Neuronal stem cell (in vitro differentiated cells): ENCODE results near the gene ART5.
A peak's percentile ranks its signal among the peaks of the same experiment; 100 is the strongest.

Experiments
- DNase-seq: peaks from one replicate; pipeline ENCODE4 v3.0.0-alpha.2; 2013; ENCODE audit warnings: low spot score
- H2AFZ ChIP-seq: one replicate; pipeline ENCODE4 v1.6.1; 2013; ENCODE audit warnings: mild to moderate bottlenecking, low read length, inconsistent platforms
- H2AK5ac ChIP-seq: 2 replicates; pipeline ENCODE4 v1.6.1; 2013; ENCODE audit warnings: low read depth, mild to moderate bottlenecking, inconsistent platforms, low read length, moderate library complexity, mixed read lengths
- H2BK120ac ChIP-seq: 2 replicates; pipeline ENCODE4 v1.6.1; 2013; ENCODE audit warnings: low read depth, mild to moderate bottlenecking, inconsistent platforms, low read length, moderate library complexity, mixed read lengths
- H2BK12ac ChIP-seq: one replicate; pipeline ENCODE4 v1.6.1; 2013; ENCODE audit warnings: low read length, inconsistent platforms
- H2BK15ac ChIP-seq: 2 replicates; pipeline ENCODE4 v1.6.1; 2013; ENCODE audit warnings: mild to moderate bottlenecking, low read length, inconsistent platforms, mixed read lengths
- H2BK5ac ChIP-seq: one replicate; pipeline ENCODE4 v1.6.1; 2013; ENCODE audit warnings: inconsistent platforms, mild to moderate bottlenecking, low read length, moderate library complexity
- H3K14ac ChIP-seq: one replicate; pipeline ENCODE4 v1.6.1; 2013; ENCODE audit warnings: low read length, inconsistent platforms
- H3K18ac ChIP-seq: 2 replicates; pipeline ENCODE4 v1.6.1; 2013; ENCODE audit warnings: low read length, inconsistent platforms
- H3K23ac ChIP-seq: 2 replicates; pipeline ENCODE4 v1.6.1; 2013; ENCODE audit warnings: low read depth, mild to moderate bottlenecking, mixed read lengths, low read length, inconsistent platforms; ENCODE audit not compliant: poor library complexity
- H3K27ac ChIP-seq: replicated peaks from 3 replicates; pipeline ENCODE4 v1.5.1; 2013; ENCODE audit warnings: low read length, inconsistent platforms
- H3K27me3 ChIP-seq, 3 experiments: 2 replicates each; pipeline ENCODE4 v1.6.1; 2013; ENCODE audit warnings: low read length in 3 of 3, mild to moderate bottlenecking in 2 of 3, inconsistent platforms in 1 of 3, low read depth in 1 of 3, mixed read lengths in 1 of 3, moderate library complexity in 1 of 3; ENCODE audit not compliant: control insufficient read depth in 3 of 3, insufficient read depth in 3 of 3
- H3K36me3 ChIP-seq, 2 donors: replicated peaks in 1 of 2; 2 replicates each; pipeline ENCODE4 v1.6.1; 2013; ENCODE audit warnings: low read length in 2 of 2; ENCODE audit not compliant: control insufficient read depth in 2 of 2, insufficient read depth in 2 of 2
- H3K4ac ChIP-seq: 2 replicates; pipeline ENCODE4 v1.6.1; 2013; ENCODE audit warnings: inconsistent platforms, mild to moderate bottlenecking, low read length, moderate library complexity
- H3K4me1 ChIP-seq, 2 donors: 1 replicate in 1 of 2; 2 replicates in 1 of 2; pipeline ENCODE4 v1.6.1; 2013; ENCODE audit warnings: low read length in 2 of 2, low read depth in 1 of 2; ENCODE audit not compliant: control insufficient read depth in 2 of 2, insufficient read depth in 1 of 2
- H3K4me2 ChIP-seq: one replicate; pipeline ENCODE4 v1.6.1; 2013; ENCODE audit warnings: mild to moderate bottlenecking, low read length, inconsistent platforms; ENCODE audit not compliant: insufficient read depth, poor library complexity, severe bottlenecking
- H3K4me3 ChIP-seq, 2 donors: 2 replicates each; pipeline ENCODE4 v1.5.1; 2013; ENCODE audit warnings: low read length in 2 of 2, mild to moderate bottlenecking in 2 of 2, inconsistent platforms in 1 of 2, moderate library complexity in 1 of 2
- H3K79me1 ChIP-seq: one replicate; pipeline ENCODE4 v1.6.1; 2013; ENCODE audit warnings: low read depth, mild to moderate bottlenecking, inconsistent platforms, low read length, moderate library complexity
- H3K9ac ChIP-seq: one replicate; pipeline ENCODE4 v1.6.1; 2013; ENCODE audit warnings: mild to moderate bottlenecking, low read depth, low read length, inconsistent platforms; ENCODE audit not compliant: poor library complexity
- H3K9me3 ChIP-seq, 2 donors: replicated peaks in 1 of 2; 2 replicates each; pipeline versions ENCODE3 to v1.6.1; 2013; ENCODE audit warnings: low read length in 2 of 2, mild to moderate bottlenecking in 2 of 2, inconsistent platforms in 1 of 2, low read depth in 1 of 2, mixed read lengths in 1 of 2, moderate library complexity in 1 of 2; ENCODE audit not compliant: control insufficient read depth in 2 of 2, insufficient read depth in 1 of 2
- H4K8ac ChIP-seq: one replicate; pipeline ENCODE4 v1.6.1; 2013; ENCODE audit warnings: low read depth, mild to moderate bottlenecking, inconsistent platforms, low read length, moderate library complexity
- H4K91ac ChIP-seq: one replicate; pipeline ENCODE4 v1.6.1; 2013; ENCODE audit warnings: low read length, low read depth, mild to moderate bottlenecking, inconsistent platforms; ENCODE audit not compliant: poor library complexity
- WGBS, 2 donors: extraction: QIAGEN DNeasy Blood & Tissue Kit; methylation state at CpG; one replicate each; pipeline ENCODE4 v1.1.7; 2013; ENCODE audit warnings: missing lambda C conversion rate in 2 of 2, mixed read lengths in 1 of 2; ENCODE audit not compliant: insufficient read length in 2 of 2, insufficient replicate concordance in 1 of 2; ENCODE audit errors: extremely low coverage in 2 of 2; 5-methylcytosine and 5-hydroxymethylcytosine counted together

ART5 gene

DNA sequence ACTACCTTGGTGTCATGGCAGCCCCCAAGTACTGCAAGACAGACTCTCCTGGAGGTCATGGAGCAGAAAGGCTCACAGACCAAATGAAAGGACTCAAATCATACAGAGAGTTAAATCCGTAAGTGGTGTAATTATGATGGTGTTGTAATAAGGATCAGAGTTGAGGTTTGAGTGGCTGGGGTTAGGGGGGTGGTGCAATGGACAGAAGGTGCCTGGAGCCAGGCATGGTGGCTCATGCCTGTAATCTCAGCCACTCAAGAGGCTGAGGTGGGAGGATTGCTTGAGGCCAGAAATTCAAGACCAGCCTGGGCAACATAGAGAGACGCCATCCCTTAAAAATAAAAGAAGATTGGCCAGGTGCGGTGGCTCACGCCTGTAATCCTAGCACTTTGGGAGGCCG is 18.7 kb downstream of the ART5 start:
- Histone ChIP-seq H3K27ac (no peak overlapping the region), H2BK15ac (no peak overlapping the region)
- WGBS, 2 donors, result no CpG with 5 or more reads among the region's 5 CpGs

GRCh38 chr11:3622521-3622920 is 19.3 kb downstream of the ART5 start:
- Histone ChIP-seq H3K9ac (no peak overlapping the region), H3K79me1 (no peaks in the 10 kb centered on the region), H2AK5ac (no peak overlapping the region), H3K9me3 (no peaks in the 10 kb centered on the region), H3K4ac (no peak overlapping the region), H2BK15ac (no peak overlapping the region), H3K18ac (peak overlapping the region; percentile 32), H3K4me2 (no peak overlapping the region), H3K27ac (no peak overlapping the region), H3K14ac (no peak overlapping the region), H3K4me3 (no peak overlapping the region), H3K23ac (no peak overlapping the region), H4K8ac (no peak overlapping the region), H2BK12ac (no peak overlapping the region), H2BK5ac (no peak overlapping the region), H3K4me1 (no peaks in the 10 kb centered on the region), H2AFZ (no peak overlapping the region), H4K91ac (no peak overlapping the region), H2BK120ac (no peak overlapping the region), H3K27me3 (no peaks in the 10 kb centered on the region), H3K36me3 (no peaks in the 10 kb centered on the region)
- no CpG with 5 or more reads among the region's 4 CpGs for WGBS, 2 donors
- DNase-seq, result no peak

More for the DNA sequence above, 18.7 kb downstream of the ART5 start:
- no peak overlapping the region for H3K18ac ChIP-seq
- H3K9me3 ChIP-seq, result no peaks in the 10 kb centered on the region
- no peaks in the 10 kb centered on the region for H3K27me3 ChIP-seq
- H3K79me1 ChIP-seq, result no peaks in the 10 kb centered on the region
- H4K8ac ChIP-seq, result no peak overlapping the region
- no peak overlapping the region for H3K4me3 ChIP-seq
- no peak overlapping the region for H2AK5ac ChIP-seq
- no peak for DNase-seq
- no peak overlapping the region for H3K9ac ChIP-seq
- H2AFZ ChIP-seq, result no peak overlapping the region
- no peak overlapping the region for H4K91ac ChIP-seq
- no peaks in the 10 kb centered on the region for H3K36me3 ChIP-seq
- H3K4ac ChIP-seq, result no peak overlapping the region
- H2BK12ac ChIP-seq, result no peak overlapping the region
- H2BK120ac ChIP-seq, result no peak overlapping the region
- H3K4me1 ChIP-seq, result no peaks in the 10 kb centered on the region
- no peak overlapping the region for H3K23ac ChIP-seq
- no peak overlapping the region for H2BK5ac ChIP-seq
- H3K4me2 ChIP-seq, result no peak overlapping the region
- no peak overlapping the region for H3K14ac ChIP-seq

DNA sequence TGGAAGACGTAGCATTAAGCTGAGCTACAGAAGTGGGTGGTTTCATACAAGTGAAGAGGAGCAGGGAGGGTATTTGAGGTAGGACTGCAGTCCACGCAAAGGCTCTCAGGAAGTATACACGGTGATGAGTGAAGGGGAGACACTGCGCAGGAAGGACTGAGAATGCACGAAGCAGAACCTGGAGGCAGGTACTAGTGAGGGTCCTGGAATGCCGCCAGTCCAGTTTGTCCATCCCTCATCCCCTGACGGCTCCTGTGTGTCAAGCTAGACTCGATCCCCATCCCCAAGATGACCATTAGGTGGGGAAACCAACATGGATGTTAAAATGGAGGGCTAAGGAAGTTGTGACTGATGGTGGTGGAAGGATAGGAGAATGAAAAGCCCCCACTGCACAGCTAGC is 23.8 kb downstream of the ART5 start:
- Histone ChIP-seq H3K27me3 (no peaks in the 10 kb centered on the region), H3K23ac (no peak overlapping the region), H4K8ac (no peak overlapping the region), H2BK12ac (no peak overlapping the region), H3K14ac (no peak overlapping the region), H2BK15ac (no peak overlapping the region), H2AFZ (peak overlapping the region; percentile 24), H3K79me1 (no peaks in the 10 kb centered on the region), H3K36me3 (no peaks in the 10 kb centered on the region), H4K91ac (no peak overlapping the region), H3K4me1 (peaks cover 0 to 5% of the 10 kb centered on the region in 2 donors), H2AK5ac (no peak overlapping the region), H3K18ac (no peak overlapping the region), H3K4ac (no peak overlapping the region), H3K9me3 (no peaks in the 10 kb centered on the region), H3K9ac (no peak overlapping the region), H3K4me3 (no peak overlapping the region), H2BK120ac (no peak overlapping the region), H2BK5ac (no peak overlapping the region), H3K27ac (no peak overlapping the region), H3K4me2 (no peak overlapping the region)
- WGBS, 2 donors, result no CpG with 5 or more reads among the region's 8 CpGs
- DNase-seq, result no peak

- Histone ChIP-seq H3K18ac (peak overlapping the region; percentile 91), H3K27me3 (no peaks in the 10 kb centered on the region), H2BK15ac (no peak overlapping the region), H2BK120ac (peak overlapping the region; percentile 38), H2BK5ac (peak overlapping the region; percentile 85), H3K4me2 (no peak overlapping the region), H3K4me3 (no peak overlapping the region), H2AK5ac (peak overlapping the region; percentile 83), H3K4ac (no peak overlapping the region), H3K4me1 (peaks cover 0 to 5% of the 10 kb centered on the region in 2 donors), H2BK12ac (peak overlapping the region; percentile 65), H2AFZ (peak overlapping the region; percentile 73), H3K36me3 (no peaks in the 10 kb centered on the region), H3K23ac (no peak overlapping the region), H4K8ac (no peak overlapping the region), H3K27ac (no peak overlapping the region), H3K79me1 (no peaks in the 10 kb centered on the region), H3K9me3 (no peaks in the 10 kb centered on the region), H4K91ac (no peak overlapping the region), H3K14ac (peak overlapping the region; percentile 48), H3K9ac (peak overlapping the region; percentile 54)
- no peak for DNase-seq
- WGBS, 2 donors, result no CpG with 5 or more reads among the region's 25 CpGs
Observed at GRCh38 chr11:3616721-3617460, 24.9 kb downstream of the ART5 start.
